Effector memory CD4-positive, alpha-beta T cell (primary cell): ENCODE results near the gene MAP3K13.

ENCODE experiments used
- DNase-seq, 3 donors: peaks; one replicate each; pipeline ENCODE4 v3.0.0-alpha.2; 2020
- H3K27ac ChIP-seq: 2 replicates; pipeline ENCODE4 v1.7.0; 2013; ENCODE audit warnings: mild to moderate bottlenecking, low read length, moderate library complexity; ENCODE audit not compliant: insufficient read depth, poor library complexity, severe bottlenecking
- H3K27me3 ChIP-seq: replicated peaks from 2 replicates; pipeline ENCODE4 v1.7.0; 2013; ENCODE audit warnings: mild to moderate bottlenecking, low read length; ENCODE audit not compliant: insufficient read depth, control insufficient read depth, poor library complexity, severe bottlenecking
- H3K36me3 ChIP-seq: 2 replicates; pipeline ENCODE4 v1.7.0; 2013; ENCODE audit warnings: mild to moderate bottlenecking, low read length, moderate library complexity; ENCODE audit not compliant: control insufficient read depth, insufficient read depth
- H3K4me1 ChIP-seq: 2 replicates; pipeline ENCODE4 v1.7.0; 2013; ENCODE audit warnings: low read length, mild to moderate bottlenecking; ENCODE audit not compliant: control insufficient read depth, insufficient read depth, poor library complexity, severe bottlenecking
- H3K4me3 ChIP-seq: 2 replicates; pipeline ENCODE4 v1.7.0; 2013; ENCODE audit warnings: low read length, low read depth, mild to moderate bottlenecking; ENCODE audit not compliant: insufficient read depth, poor library complexity, severe bottlenecking
- H3K9me3 ChIP-seq: 2 replicates; pipeline ENCODE4 v1.7.0; 2013; ENCODE audit warnings: mild to moderate bottlenecking, low read length, moderate library complexity; ENCODE audit not compliant: control insufficient read depth

The MAP3K13 gene

GRCh38 chr3:185489462-185489861 is 126.5 kb downstream of the MAP3K13 start:
- no peak for DNase-seq
- Histone ChIP-seq H3K27me3 (no peaks in the 10 kb centered on the region), H3K27ac (no peak overlapping the region), H3K36me3 (peaks cover 41% of the 10 kb centered on the region), H3K9me3 (no peaks in the 10 kb centered on the region), H3K4me3 (no peak overlapping the region), H3K4me1 (no peaks in the 10 kb centered on the region)

- Histone ChIP-seq H3K36me3 (peaks cover 42% of the 10 kb centered on the region), H3K4me1 (no peaks in the 10 kb centered on the region)
- no peak for DNase-seq
Observed at GRCh38 chr3:185490241-185490640, 127.3 kb downstream of the MAP3K13 start.

GRCh38 chr3:185498503-185499396 is 135.8 kb downstream of the MAP3K13 start, which contains the start of gene TMEM41A:
Gene TMEM41A, minus strand, starts transcription at chr3:185499035. Its CDS starts 74 bp downstream, at chr3:185498961.
- peak; percentile 69 to 77 (median 76) for DNase-seq
- Histone ChIP-seq H3K27ac (peak within 1 kb of the TSS; percentile 49), H3K4me3 (peak within 1 kb of the TSS; percentile 94), H3K27me3 (no peaks in the 10 kb centered on the region), H3K36me3 (peaks cover 22% of the 10 kb centered on the region), H3K4me1 (no peaks in the 10 kb centered on the region), H3K9me3 (no peaks in the 10 kb centered on the region)

More at GRCh38 chr3:185490241-185490640, 127.3 kb downstream of the MAP3K13 start:
- Histone ChIP-seq H3K27ac (no peak overlapping the region), H3K9me3 (no peaks in the 10 kb centered on the region), H3K27me3 (no peaks in the 10 kb centered on the region), H3K4me3 (no peak overlapping the region)

- H3K4me1 ChIP-seq, result no peaks in the 10 kb centered on the region
- no peaks in the 10 kb centered on the region for H3K36me3 ChIP-seq
- H3K27me3 ChIP-seq, result no peaks in the 10 kb centered on the region
- DNase-seq, result no peak
- H3K4me3 ChIP-seq, result no peak overlapping the region
- H3K27ac ChIP-seq, result no peak overlapping the region
- no peaks in the 10 kb centered on the region for H3K9me3 ChIP-seq
Observed at GRCh38 chr3:185502987-185503386, 140.1 kb downstream of the MAP3K13 start.

- no peaks in the 10 kb centered on the region for H3K4me1 ChIP-seq
- no peaks in the 10 kb centered on the region for H3K27me3 ChIP-seq
- no peak for DNase-seq
- H3K27ac ChIP-seq, result no peak overlapping the region
- no peaks in the 10 kb centered on the region for H3K9me3 ChIP-seq
- no peaks in the 10 kb centered on the region for H3K36me3 ChIP-seq
- H3K4me3 ChIP-seq, result no peak overlapping the region
Observed at GRCh38 chr3:185503521-185503920, 140.6 kb downstream of the MAP3K13 start.

- Histone ChIP-seq H3K36me3 (no peaks in the 10 kb centered on the region), H3K4me3 (no peak overlapping the region), H3K27ac (no peak overlapping the region), H3K27me3 (no peaks in the 10 kb centered on the region), H3K9me3 (no peaks in the 10 kb centered on the region), H3K4me1 (no peaks in the 10 kb centered on the region)
- no peak for DNase-seq
Observed at GRCh38 chr3:185504636-185505035, 141.7 kb downstream of the MAP3K13 start.

GRCh38 chr3:185507883-185508282 is 144.9 kb downstream of the MAP3K13 start:
- no peak for DNase-seq
- H3K27ac ChIP-seq, result no peak overlapping the region
- no peaks in the 10 kb centered on the region for H3K27me3 ChIP-seq
- H3K9me3 ChIP-seq, result no peaks in the 10 kb centered on the region
- no peaks in the 10 kb centered on the region for H3K4me1 ChIP-seq
- H3K4me3 ChIP-seq, result no peak overlapping the region
- no peaks in the 10 kb centered on the region for H3K36me3 ChIP-seq

- no peak overlapping the region for H3K27ac ChIP-seq
- no peak for DNase-seq
- H3K27me3 ChIP-seq, result no peaks in the 10 kb centered on the region
- H3K36me3 ChIP-seq, result no peaks in the 10 kb centered on the region
- H3K9me3 ChIP-seq, result no peaks in the 10 kb centered on the region
- no peak overlapping the region for H3K4me3 ChIP-seq
- H3K4me1 ChIP-seq, result no peaks in the 10 kb centered on the region
Observed at GRCh38 chr3:185508335-185508991, 145.5 kb downstream of the MAP3K13 start.

GRCh38 chr3:185511711-185512110 is 148.8 kb downstream of the MAP3K13 start:
- DNase-seq, result no peak
- H3K9me3 ChIP-seq, result no peaks in the 10 kb centered on the region
- H3K27ac ChIP-seq, result no peak overlapping the region
- no peaks in the 10 kb centered on the region for H3K4me1 ChIP-seq
- no peak overlapping the region for H3K4me3 ChIP-seq
- no peaks in the 10 kb centered on the region for H3K36me3 ChIP-seq
- H3K27me3 ChIP-seq, result no peaks in the 10 kb centered on the region
